Stimulated activated CD4-positive, alpha-beta T cell treated with anti-CD3 and anti-CD28 coated beads, Interleukin-2, amount 100 ng/mL, for 48 hours (primary cell): ENCODE results near the gene SERPINA3.
"Not testable (repeated sequence)": the region's sequence is repeated elsewhere in the genome, so short reads cannot be mapped to it uniquely, and the experiment has no call there.

Source experiments
- DNase-seq, 2 donors: peaks; one replicate each; pipeline ENCODE4 v3.0.0-alpha.2; 2020

Gene SERPINA3

DNA sequence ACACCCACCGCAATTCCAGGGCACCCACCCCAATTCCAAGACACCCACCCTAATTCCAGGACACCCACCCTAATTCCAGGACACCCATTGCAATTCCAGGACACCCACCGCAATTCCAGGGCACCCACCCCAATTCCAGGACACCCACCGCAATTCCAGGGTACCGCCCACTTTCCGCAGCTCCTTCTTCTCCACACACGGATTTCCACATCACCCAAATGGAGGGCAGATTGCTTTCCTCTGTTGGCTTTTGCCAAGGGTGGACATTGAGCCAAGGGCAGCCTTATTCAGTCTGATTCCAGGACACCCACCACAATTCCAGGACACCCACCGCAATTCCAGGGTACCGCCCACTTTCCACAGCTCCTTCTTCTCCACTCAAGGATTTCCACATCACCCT lies 25.6 kb downstream of the SERPINA3 start:
- not testable (repeated sequence) for DNase-seq

GRCh38 chr14:94638339-94638738 lies 26.1 kb downstream of the SERPINA3 start:
- no peak for DNase-seq

DNA sequence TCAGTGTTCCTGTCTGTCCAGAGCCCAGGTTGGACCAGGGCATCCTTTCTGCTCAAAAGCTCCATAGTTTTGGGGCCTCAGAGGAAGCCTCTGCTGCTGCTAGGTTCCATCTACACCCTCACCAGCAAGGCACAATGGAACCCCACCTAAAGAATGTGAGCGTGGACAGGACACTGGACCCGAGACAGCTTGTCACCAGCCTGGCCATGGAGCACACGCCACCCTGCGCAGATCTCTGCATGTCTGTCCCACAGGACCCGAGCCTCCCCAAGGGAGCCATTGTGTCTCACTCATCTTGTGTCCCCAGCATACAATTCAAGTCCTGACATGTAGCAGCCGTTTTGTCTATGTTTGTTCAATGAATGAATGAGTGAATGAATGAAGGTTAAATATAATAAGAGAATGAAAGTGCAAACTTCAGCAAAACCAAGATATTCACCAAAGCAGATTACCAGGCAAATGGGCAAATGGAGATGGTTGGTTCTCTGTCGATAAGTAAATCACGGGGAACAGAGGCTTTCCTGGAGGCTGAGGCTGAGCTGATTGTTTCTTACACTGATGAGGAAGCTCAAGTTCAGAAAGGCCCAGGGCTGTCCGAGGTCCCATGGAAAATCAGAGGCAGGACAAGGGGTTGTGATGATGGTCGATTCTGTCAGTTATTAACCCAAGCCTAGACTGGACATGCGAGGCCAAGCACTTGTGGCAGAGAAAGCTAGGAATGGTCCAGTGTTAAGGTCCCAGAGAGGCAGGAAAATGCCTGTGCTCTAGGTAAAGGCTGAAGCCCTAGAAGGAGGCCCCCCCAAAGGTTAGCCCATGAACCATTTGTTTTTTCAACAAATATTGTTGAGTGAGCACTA lies 27.0 kb downstream of the SERPINA3 start:
- no peak for DNase-seq

GRCh38 chr14:94640721-94641631 lies 28.8 kb downstream of the SERPINA3 start:
- DNase-seq: no peak

GRCh38 chr14:94641632-94641955 lies 29.4 kb downstream of the SERPINA3 start:
- no peak for DNase-seq

GRCh38 chr14:94643316-94644101 lies 31.3 kb downstream of the SERPINA3 start:
- no peak for DNase-seq

GRCh38 chr14:94644102-94644535 lies 31.9 kb downstream of the SERPINA3 start:
- DNase-seq: no peak

DNA sequence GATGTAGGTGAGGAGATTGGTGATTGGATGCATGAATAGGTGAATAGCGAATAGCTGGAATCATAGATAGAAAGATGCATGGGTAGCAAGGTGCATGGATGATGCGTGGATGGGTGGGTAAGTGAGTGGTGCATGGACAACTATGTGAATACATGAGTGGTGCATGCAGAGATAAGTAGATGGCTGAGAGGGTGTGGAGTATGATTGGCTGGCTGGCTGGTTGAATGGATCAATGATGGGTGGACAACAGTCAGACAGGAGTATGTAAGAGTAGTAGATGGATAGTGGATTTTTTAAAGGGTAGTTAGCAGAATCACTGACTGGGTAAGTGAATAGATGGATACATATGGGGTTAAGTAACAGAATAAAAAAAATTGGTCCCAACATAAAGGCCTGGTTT lies 33.9 kb downstream of the SERPINA3 start:
- DNase-seq: no peak

- no peak for DNase-seq
Measured at GRCh38 chr14:94646481-94646880, 34.3 kb downstream of the SERPINA3 start.

- no peak for DNase-seq
Measured at GRCh38 chr14:94648801-94649200, 36.6 kb downstream of the SERPINA3 start.

DNA sequence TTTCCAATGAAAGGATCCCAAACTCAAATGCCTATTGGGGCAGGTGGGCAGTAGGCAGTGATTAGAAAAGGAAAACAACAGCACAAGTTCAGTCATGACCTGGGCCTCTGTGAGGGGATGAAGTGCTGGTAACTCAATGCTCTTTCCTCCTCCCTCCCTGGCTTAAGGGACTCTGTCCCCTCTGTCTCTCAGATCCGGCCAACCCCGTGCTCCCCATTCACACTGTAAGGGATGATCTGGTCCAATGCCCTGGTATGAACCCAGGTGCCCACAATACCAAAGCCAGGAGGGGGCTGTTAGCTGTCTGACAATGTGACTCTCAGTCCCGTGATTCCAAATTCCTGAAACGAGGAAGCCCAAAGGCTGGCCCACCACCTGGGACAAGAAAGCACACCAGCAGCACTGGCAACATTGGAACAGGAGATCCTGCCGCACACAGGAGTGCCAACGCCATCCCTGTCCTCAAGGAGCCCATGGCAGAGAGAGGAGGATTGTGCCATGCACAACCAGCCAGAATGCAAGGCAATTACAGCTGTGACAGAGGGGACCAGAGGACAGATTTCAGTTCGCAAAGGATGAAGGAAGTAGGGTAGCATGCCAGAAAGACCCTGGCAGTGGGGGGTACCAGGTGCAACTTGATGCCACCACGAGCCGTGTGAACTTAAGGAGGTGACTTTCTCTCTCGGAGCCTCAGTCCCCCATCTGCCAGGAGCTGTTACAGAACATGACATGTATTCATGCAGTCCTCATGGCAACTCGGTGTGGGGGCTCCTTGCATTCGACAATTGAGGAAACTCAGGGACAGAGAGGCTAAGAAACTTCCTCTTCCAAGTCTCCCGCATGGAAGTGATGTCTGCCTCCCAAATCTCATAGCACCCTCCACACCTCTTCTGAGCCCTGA lies 37.6 kb downstream of the SERPINA3 start:
- DNase-seq: no peak

- DNase-seq: no peak
Measured at GRCh38 chr14:94650444-94650775, 38.2 kb downstream of the SERPINA3 start.

GRCh38 chr14:94650806-94651805 lies 38.9 kb downstream of the SERPINA3 start:
- DNase-seq: no peak

DNA sequence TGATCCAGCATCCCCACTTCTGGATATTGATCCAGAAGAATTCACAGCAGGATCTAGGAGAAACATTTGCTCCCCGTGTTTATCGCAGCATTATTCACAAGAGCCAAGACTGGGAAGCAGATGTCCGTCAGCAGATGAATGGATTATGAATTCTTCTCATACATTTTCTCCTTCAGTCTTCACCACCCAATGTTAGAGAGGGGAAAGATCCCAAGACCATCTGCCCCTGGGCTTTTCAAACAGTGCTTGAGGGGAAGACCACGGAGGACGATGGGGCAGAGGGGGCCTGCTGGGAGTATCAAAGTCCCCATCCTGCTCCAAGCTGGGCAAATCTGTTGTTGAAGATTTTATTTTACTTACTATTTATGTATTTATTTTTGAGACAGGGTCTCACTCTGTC lies 41.1 kb downstream of the SERPINA3 start:
- DNase-seq: no peak

GRCh38 chr14:94654071-94654861 lies 42.1 kb downstream of the SERPINA3 start:
- no peak for DNase-seq

DNA sequence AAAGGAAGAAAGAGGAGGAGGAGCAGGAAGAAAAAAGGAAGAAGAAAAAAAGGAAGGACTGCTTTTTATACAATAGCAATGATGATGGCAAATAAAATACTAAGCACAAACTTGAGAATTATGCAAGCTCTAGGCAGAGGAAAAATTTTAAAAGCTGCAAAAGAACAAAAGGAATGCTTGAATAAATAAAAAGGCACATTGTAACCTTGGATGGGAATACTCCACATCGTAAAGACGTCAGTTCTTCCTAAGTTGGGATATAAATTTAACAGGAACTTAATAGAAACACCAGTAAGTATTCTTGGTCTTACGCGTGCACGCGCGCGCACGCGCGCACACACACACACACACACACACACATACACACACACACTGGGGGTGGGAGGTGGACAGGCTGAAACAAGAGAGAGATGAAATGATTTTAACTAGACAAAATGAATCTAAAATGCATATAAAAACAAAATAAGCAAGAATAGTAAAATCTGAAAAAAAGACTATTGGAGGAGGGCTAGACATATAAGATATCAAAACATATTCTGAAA lies 43.0 kb downstream of the SERPINA3 start:
- no peak for DNase-seq

GRCh38 chr14:94656043-94656442 lies 43.9 kb downstream of the SERPINA3 start:
- no peak for DNase-seq

- no peak for DNase-seq
Measured at GRCh38 chr14:94659256-94659655, 47.1 kb downstream of the SERPINA3 start.

DNA sequence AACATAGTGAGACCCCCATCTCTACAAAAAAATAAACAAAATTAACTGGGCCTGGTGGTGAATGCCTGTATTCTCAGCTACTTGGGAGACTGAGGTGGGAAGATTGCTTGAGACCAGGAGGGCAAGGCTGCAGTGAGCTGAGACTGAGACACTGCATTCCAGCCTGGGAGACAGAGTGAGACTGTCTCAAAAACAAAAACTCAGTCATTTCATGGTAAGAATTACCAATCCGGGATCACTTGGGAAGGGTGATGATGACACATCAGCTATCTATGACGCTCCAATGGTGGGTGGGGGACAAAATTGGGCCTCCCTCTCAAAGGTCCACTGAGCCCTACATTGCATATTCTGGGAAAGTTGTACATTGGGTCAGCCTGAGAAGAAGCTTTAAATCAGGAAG lies 47.7 kb downstream of the SERPINA3 start:
- DNase-seq: no peak
